ENCODE results near the gene SYP.

Gene SYP

GRCh38 chrX:49237060-49237459, 37.1 kb upstream of the SYP start:
- Histone ChIP-seq H3K27me3 (ENCODE audit: control insufficient read depth in 1 of 2, insufficient read depth in 2 of 2, low read length in 2 of 2) (no peaks in the 10 kb centered on the region), H3K4me3 (ENCODE audit: low read depth in 1 of 2, low read length in 2 of 2) (no peak overlapping the region), H3K9ac (ENCODE audit: low read depth in 1 of 2, low read length in 2 of 2) (no peak overlapping the region), H3K36me3 (ENCODE audit: control insufficient read depth in 1 of 2, insufficient read depth in 2 of 2, low read length in 2 of 2) (no peaks in the 10 kb centered on the region), H3K27ac (ENCODE audit: low read depth, low read length) (peak overlapping the region; percentile 20), H3K9me3 (ENCODE audit: control insufficient read depth in 1 of 2, low read length in 2 of 2) (no peaks in the 10 kb centered on the region), H3K4me1 (ENCODE audit: control insufficient read depth in 1 of 2, insufficient read depth in 2 of 2, low read length in 2 of 2) (peaks cover 0 to 4% of the 10 kb centered on the region in 2 donors)

DNA sequence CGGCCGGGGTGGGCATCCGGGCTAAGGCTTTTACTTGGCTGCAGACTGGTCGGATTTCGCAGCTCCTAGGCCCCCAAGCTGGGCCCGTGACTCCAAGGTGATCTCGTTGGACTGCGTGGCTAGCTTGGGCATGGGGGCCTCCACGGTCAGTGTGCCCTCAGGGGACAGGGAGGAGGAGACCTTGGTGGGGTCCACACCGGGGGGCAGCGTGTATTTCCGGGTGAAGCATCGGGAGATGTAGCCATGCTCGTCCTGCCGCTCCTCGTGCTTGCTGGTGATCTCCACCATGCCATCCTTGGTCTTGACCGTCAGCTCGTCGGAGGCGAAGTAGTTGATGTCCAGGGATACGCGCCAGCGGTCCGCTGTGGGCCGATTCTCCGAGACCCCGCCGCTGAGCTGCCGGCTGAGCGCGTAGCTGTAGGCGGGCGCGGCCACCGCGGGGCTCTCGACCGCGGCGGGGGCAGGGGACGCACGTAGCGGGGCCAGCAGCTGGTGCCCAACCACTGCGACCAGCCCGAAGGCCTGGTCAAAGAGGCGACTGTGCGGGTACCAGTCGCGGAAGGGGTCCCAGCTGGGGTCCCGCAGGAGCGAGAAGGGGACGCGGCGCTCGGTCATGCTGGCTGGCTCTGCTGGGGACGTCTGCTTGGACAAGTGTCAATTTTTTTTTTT, 34.0 kb upstream of the SYP start:
- Histone ChIP-seq H3K27ac (ENCODE audit: low read depth, low read length) (no peak overlapping the region), H3K9ac (ENCODE audit: low read depth in 1 of 2, low read length in 2 of 2) (no peak overlapping the region), H3K4me3 (ENCODE audit: low read depth in 1 of 2, low read length in 2 of 2) (no peak overlapping the region), H3K27me3 (ENCODE audit: control insufficient read depth in 1 of 2, insufficient read depth in 2 of 2, low read length in 2 of 2) (no peaks in the 10 kb centered on the region), H3K36me3 (ENCODE audit: control insufficient read depth in 1 of 2, insufficient read depth in 2 of 2, low read length in 2 of 2) (no peaks in the 10 kb centered on the region), H3K9me3 (ENCODE audit: control insufficient read depth in 1 of 2, low read length in 2 of 2) (no peaks in the 10 kb centered on the region), H3K4me1 (ENCODE audit: control insufficient read depth in 1 of 2, insufficient read depth in 2 of 2, low read length in 2 of 2) (peaks cover 0 to 8% of the 10 kb centered on the region in 2 donors)

GRCh38 chrX:49233176-49233575, 33.2 kb upstream of the SYP start, which contains the start of gene CACNA1F:
CACNA1F (minus strand) TSS chrX:49233340; CDS start chrX:49233309, 31 bp downstream.
- no peaks in the 10 kb centered on the region for H3K27me3 ChIP-seq (ENCODE audit: control insufficient read depth in 1 of 2, insufficient read depth in 2 of 2, low read length in 2 of 2)
- H3K27ac ChIP-seq (ENCODE audit: low read depth, low read length), result no peak within 1 kb of the TSS
- no peak within 1 kb of the TSS for H3K4me3 ChIP-seq (ENCODE audit: low read depth in 1 of 2, low read length in 2 of 2)
- peaks cover 0 to 8% of the 10 kb centered on the region in 2 donors for H3K4me1 ChIP-seq (ENCODE audit: control insufficient read depth in 1 of 2, insufficient read depth in 2 of 2, low read length in 2 of 2)
- no peak within 1 kb of the TSS for H3K9ac ChIP-seq (ENCODE audit: low read depth in 1 of 2, low read length in 2 of 2)
- no peaks in the 10 kb centered on the region for H3K9me3 ChIP-seq (ENCODE audit: control insufficient read depth in 1 of 2, low read length in 2 of 2)
- no peaks in the 10 kb centered on the region for H3K36me3 ChIP-seq (ENCODE audit: control insufficient read depth in 1 of 2, insufficient read depth in 2 of 2, low read length in 2 of 2)

- H3K27me3 ChIP-seq (ENCODE audit: control insufficient read depth in 1 of 2, insufficient read depth in 2 of 2, low read length in 2 of 2), result no peaks in the 10 kb centered on the region
- H3K36me3 ChIP-seq (ENCODE audit: control insufficient read depth in 1 of 2, insufficient read depth in 2 of 2, low read length in 2 of 2), result no peaks in the 10 kb centered on the region
- H3K27ac ChIP-seq (ENCODE audit: low read depth, low read length), result no peak overlapping the region
- H3K4me3 ChIP-seq (ENCODE audit: low read depth in 1 of 2, low read length in 2 of 2), result no peak overlapping the region
- H3K9ac ChIP-seq (ENCODE audit: low read depth in 1 of 2, low read length in 2 of 2), result no peak overlapping the region
- H3K9me3 ChIP-seq (ENCODE audit: control insufficient read depth in 1 of 2, low read length in 2 of 2), result no peaks in the 10 kb centered on the region
- H3K4me1 ChIP-seq (ENCODE audit: control insufficient read depth in 1 of 2, insufficient read depth in 2 of 2, low read length in 2 of 2), result peaks cover 0 to 8% of the 10 kb centered on the region in 2 donors
These were observed 32.5 kb upstream of the SYP start for GRCh38 chrX:49232525-49232924.

- Histone ChIP-seq H3K36me3 (ENCODE audit: control insufficient read depth in 1 of 2, insufficient read depth in 2 of 2, low read length in 2 of 2) (no peaks in the 10 kb centered on the region), H3K9ac (ENCODE audit: low read depth in 1 of 2, low read length in 2 of 2) (no peak overlapping the region), H3K4me3 (ENCODE audit: low read depth in 1 of 2, low read length in 2 of 2) (no peak overlapping the region), H3K9me3 (ENCODE audit: control insufficient read depth in 1 of 2, low read length in 2 of 2) (no peaks in the 10 kb centered on the region), H3K4me1 (ENCODE audit: control insufficient read depth in 1 of 2, insufficient read depth in 2 of 2, low read length in 2 of 2) (peaks cover 0 to 4% of the 10 kb centered on the region in 2 donors), H3K27me3 (ENCODE audit: control insufficient read depth in 1 of 2, insufficient read depth in 2 of 2, low read length in 2 of 2) (no peaks in the 10 kb centered on the region), H3K27ac (ENCODE audit: low read depth, low read length) (no peak overlapping the region)
These were observed 31.5 kb upstream of the SYP start for GRCh38 chrX:49231333-49232000.

DNA sequence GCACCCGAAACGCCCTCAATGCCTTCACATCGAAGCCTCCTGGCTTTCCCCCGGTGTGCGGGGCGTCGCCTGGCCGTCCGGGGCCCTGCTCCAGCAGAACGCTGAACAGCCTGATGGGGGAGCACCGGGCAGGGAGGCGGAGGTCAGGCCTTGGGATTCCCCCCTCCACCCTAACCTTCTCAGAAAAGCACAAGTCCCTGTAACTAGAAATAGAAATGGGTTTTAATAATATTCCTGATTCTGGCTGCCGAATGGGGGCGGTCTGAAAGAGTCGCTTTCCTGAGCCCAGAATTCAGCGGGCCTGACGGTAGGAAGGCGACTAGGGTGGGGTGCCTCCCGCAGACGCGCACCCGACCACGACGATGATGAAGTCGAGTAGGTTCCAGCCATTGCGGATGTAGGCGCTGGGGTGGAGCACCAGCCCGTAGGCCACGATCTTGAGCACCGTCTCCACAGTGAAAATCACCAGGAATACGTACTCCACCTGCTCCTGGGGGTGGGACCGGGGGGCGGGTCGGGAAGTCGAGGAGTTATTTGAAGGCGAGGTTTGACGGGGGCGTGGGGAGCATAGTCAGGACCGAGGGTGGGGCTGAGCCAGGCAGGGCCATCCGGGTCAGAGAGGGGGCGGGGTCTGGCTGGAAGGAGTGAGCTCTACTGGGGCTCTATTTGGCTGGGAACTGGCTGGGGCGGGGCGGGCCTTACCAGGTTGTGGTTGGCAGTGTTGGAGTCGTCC, 30.7 kb upstream of the SYP start:
- Histone ChIP-seq H3K9ac (ENCODE audit: low read depth in 1 of 2, low read length in 2 of 2) (peak overlapping the region; percentile 47 to 66), H3K4me3 (ENCODE audit: low read depth in 1 of 2, low read length in 2 of 2) (peak overlapping the region; percentile 56 to 62)

GRCh38 chrX:49228185-49228584, 28.2 kb upstream of the SYP start:
- H3K9ac ChIP-seq (ENCODE audit: low read depth in 1 of 2, low read length in 2 of 2), result no peak overlapping the region
- H3K4me3 ChIP-seq (ENCODE audit: low read depth in 1 of 2, low read length in 2 of 2), result no peak overlapping the region
- no peaks in the 10 kb centered on the region for H3K27me3 ChIP-seq (ENCODE audit: control insufficient read depth in 1 of 2, insufficient read depth in 2 of 2, low read length in 2 of 2)
- H3K27ac ChIP-seq (ENCODE audit: low read depth, low read length), result no peak overlapping the region
- H3K9me3 ChIP-seq (ENCODE audit: control insufficient read depth in 1 of 2, low read length in 2 of 2), result no peaks in the 10 kb centered on the region
- peaks cover 0 to 4% of the 10 kb centered on the region in 2 donors for H3K4me1 ChIP-seq (ENCODE audit: control insufficient read depth in 1 of 2, insufficient read depth in 2 of 2, low read length in 2 of 2)
- no peaks in the 10 kb centered on the region for H3K36me3 ChIP-seq (ENCODE audit: control insufficient read depth in 1 of 2, insufficient read depth in 2 of 2, low read length in 2 of 2)

More for the DNA sequence above, 30.7 kb upstream of the SYP start:
- no peaks in the 10 kb centered on the region for H3K36me3 ChIP-seq (ENCODE audit: control insufficient read depth in 1 of 2, insufficient read depth in 2 of 2, low read length in 2 of 2)
- H3K27ac ChIP-seq (ENCODE audit: low read depth, low read length), result no peak overlapping the region
- H3K27me3 ChIP-seq (ENCODE audit: control insufficient read depth in 1 of 2, insufficient read depth in 2 of 2, low read length in 2 of 2), result no peaks in the 10 kb centered on the region
- H3K9me3 ChIP-seq (ENCODE audit: control insufficient read depth in 1 of 2, low read length in 2 of 2), result no peaks in the 10 kb centered on the region
- peaks cover 0 to 4% of the 10 kb centered on the region in 2 donors for H3K4me1 ChIP-seq (ENCODE audit: control insufficient read depth in 1 of 2, insufficient read depth in 2 of 2, low read length in 2 of 2)

DNA sequence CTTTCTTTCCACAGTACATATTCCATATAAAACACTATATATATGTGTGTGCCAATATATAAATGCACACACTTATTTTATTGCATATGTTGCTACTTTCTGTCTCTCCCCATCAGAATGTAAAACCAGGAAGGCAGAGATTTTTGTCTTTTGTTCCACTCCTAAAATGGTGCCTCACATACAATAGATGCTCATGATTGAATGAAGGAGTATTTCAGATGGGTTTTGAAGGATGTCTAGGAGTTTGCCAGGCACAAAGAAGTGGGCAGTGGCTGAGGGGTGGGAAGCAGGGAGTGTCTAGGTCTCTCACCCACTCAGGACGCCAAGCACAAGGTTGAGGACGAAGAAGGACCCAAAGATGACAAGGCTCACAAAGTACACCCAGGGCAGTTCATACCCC, 27.7 kb upstream of the SYP start:
- Histone ChIP-seq H3K27me3 (ENCODE audit: control insufficient read depth in 1 of 2, insufficient read depth in 2 of 2, low read length in 2 of 2) (no peaks in the 10 kb centered on the region), H3K9ac (ENCODE audit: low read depth in 1 of 2, low read length in 2 of 2) (no peak overlapping the region), H3K9me3 (ENCODE audit: control insufficient read depth in 1 of 2, low read length in 2 of 2) (no peaks in the 10 kb centered on the region), H3K36me3 (ENCODE audit: control insufficient read depth in 1 of 2, insufficient read depth in 2 of 2, low read length in 2 of 2) (no peaks in the 10 kb centered on the region), H3K27ac (ENCODE audit: low read depth, low read length) (no peak overlapping the region), H3K4me3 (ENCODE audit: low read depth in 1 of 2, low read length in 2 of 2) (no peak overlapping the region), H3K4me1 (ENCODE audit: control insufficient read depth in 1 of 2, insufficient read depth in 2 of 2, low read length in 2 of 2) (peaks cover 0 to 4% of the 10 kb centered on the region in 2 donors)

DNA sequence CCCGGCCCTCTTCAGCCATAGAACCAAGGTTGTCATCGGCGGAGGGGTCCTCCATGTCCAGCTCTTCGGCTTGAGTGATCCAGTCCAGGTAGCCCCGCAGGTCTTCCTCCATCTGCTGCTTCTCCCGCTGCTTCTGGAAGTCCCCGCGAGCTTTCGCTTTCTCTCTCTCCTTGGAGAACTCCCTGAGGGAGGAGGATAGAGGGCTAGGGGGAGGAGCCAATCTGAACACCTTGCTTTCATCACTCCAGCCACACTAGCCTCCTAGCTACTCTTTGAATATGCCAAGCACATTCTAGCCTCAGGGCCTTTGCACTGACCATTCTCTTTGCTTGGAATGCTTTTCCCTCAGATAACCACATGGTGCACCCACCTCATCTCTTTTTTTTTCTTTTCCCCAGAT, 27.0 kb upstream of the SYP start:
- H3K4me3 ChIP-seq (ENCODE audit: low read depth in 1 of 2, low read length in 2 of 2), result peak overlapping the region in 1 of 2 donors; percentile 53

DNA sequence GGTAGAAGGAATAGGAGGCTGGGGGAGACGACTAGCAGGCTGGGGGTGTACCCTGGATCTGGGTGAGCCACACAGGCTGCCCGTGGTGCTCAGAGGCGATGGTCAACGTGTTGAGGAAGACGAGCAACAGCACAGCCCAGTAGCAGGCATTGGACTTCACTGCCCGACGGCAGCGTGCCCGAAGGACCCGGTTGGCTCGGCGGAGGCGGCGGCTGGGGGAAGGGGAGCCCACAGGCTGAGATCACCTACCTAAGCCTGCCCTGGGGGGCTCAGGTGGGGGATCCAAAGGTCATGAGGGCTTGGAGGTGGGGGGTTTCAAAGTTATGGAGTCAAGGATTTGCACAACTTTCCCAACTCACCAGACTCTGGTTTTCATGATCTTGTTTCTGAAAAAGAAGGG, 25.9 kb upstream of the SYP start:
- Histone ChIP-seq H3K4me3 (ENCODE audit: low read depth in 1 of 2, low read length in 2 of 2) (no peak overlapping the region), H3K9me3 (ENCODE audit: control insufficient read depth in 1 of 2, low read length in 2 of 2) (no peaks in the 10 kb centered on the region), H3K27ac (ENCODE audit: low read depth, low read length) (no peak overlapping the region)

More for the DNA sequence above, 27.0 kb upstream of the SYP start:
- H3K9me3 ChIP-seq (ENCODE audit: control insufficient read depth in 1 of 2, low read length in 2 of 2), result no peaks in the 10 kb centered on the region
- H3K27ac ChIP-seq (ENCODE audit: low read depth, low read length), result no peak overlapping the region
- peaks cover 0 to 4% of the 10 kb centered on the region in 2 donors for H3K4me1 ChIP-seq (ENCODE audit: control insufficient read depth in 1 of 2, insufficient read depth in 2 of 2, low read length in 2 of 2)
- H3K27me3 ChIP-seq (ENCODE audit: control insufficient read depth in 1 of 2, insufficient read depth in 2 of 2, low read length in 2 of 2), result no peaks in the 10 kb centered on the region
- peak overlapping the region in 1 of 2 donors; percentile 32 for H3K9ac ChIP-seq (ENCODE audit: low read depth in 1 of 2, low read length in 2 of 2)
- H3K36me3 ChIP-seq (ENCODE audit: control insufficient read depth in 1 of 2, insufficient read depth in 2 of 2, low read length in 2 of 2), result no peaks in the 10 kb centered on the region

More for the DNA sequence above, 25.9 kb upstream of the SYP start:
- Histone ChIP-seq H3K27me3 (ENCODE audit: control insufficient read depth in 1 of 2, insufficient read depth in 2 of 2, low read length in 2 of 2) (no peaks in the 10 kb centered on the region), H3K36me3 (ENCODE audit: control insufficient read depth in 1 of 2, insufficient read depth in 2 of 2, low read length in 2 of 2) (no peaks in the 10 kb centered on the region), H3K4me1 (ENCODE audit: control insufficient read depth in 1 of 2, insufficient read depth in 2 of 2, low read length in 2 of 2) (no peaks in the 10 kb centered on the region), H3K9ac (ENCODE audit: low read depth in 1 of 2, low read length in 2 of 2) (no peak overlapping the region)

Measured in duodenal mucosa (tissue), 2 donors.